NCI-H446 (cell line): ENCODE results near the gene CLIC4.
"Not testable (repeated sequence)": the region's sequence is repeated elsewhere in the genome, so short reads cannot be mapped to it uniquely, and the experiment has no call there.

Experiments used
- DNase-seq, 2 experiments: peaks; one replicate each; lab custom pipeline; 2025; lab: John Stamatoyannopoulos, UW

Gene CLIC4

GRCh38 chr1:24744911-24745710, at the start of gene CLIC4:
Gene CLIC4, plus strand, starts transcription at chr1:24745447. Its CDS starts 107 bp downstream, at chr1:24745554.
- DNase-seq = peak; percentile 99 to 100

GRCh38 chr1:24696041-24696755, 49.0 kb upstream of the CLIC4 start:
- DNase-seq = no peak

GRCh38 chr1:24696756-24697330, 48.4 kb upstream of the CLIC4 start:
- no peak for DNase-seq

- DNase-seq = not testable (repeated sequence)
These were observed 47.7 kb upstream of the CLIC4 start for GRCh38 chr1:24697453-24698001.

- not testable (repeated sequence) for DNase-seq
These were observed 46.9 kb upstream of the CLIC4 start for GRCh38 chr1:24698326-24698725.

GRCh38 chr1:24699628-24700027, 45.6 kb upstream of the CLIC4 start:
- DNase-seq = no peak

GRCh38 chr1:24702511-24703293, 42.5 kb upstream of the CLIC4 start:
- peak in 1 of 2 experiments; percentile 72 for DNase-seq

GRCh38 chr1:24704411-24705259, 40.6 kb upstream of the CLIC4 start:
- no peak for DNase-seq

GRCh38 chr1:24705260-24706073, 39.8 kb upstream of the CLIC4 start:
- peak in 1 of 2 experiments; percentile 59 for DNase-seq

GRCh38 chr1:24706074-24706389, 39.2 kb upstream of the CLIC4 start:
- DNase-seq = not testable (repeated sequence)

GRCh38 chr1:24707687-24708086, 37.6 kb upstream of the CLIC4 start:
- DNase-seq = no peak

GRCh38 chr1:24708938-24709337, 36.3 kb upstream of the CLIC4 start:
- DNase-seq = no peak

GRCh38 chr1:24709791-24710441, 35.3 kb upstream of the CLIC4 start:
- no peak for DNase-seq

GRCh38 chr1:24711329-24711728, 33.9 kb upstream of the CLIC4 start:
- no peak for DNase-seq

GRCh38 chr1:24713176-24713575, 32.1 kb upstream of the CLIC4 start:
- no peak for DNase-seq

GRCh38 chr1:24713736-24714135, 31.5 kb upstream of the CLIC4 start:
- no peak for DNase-seq

GRCh38 chr1:24714859-24715520, 30.3 kb upstream of the CLIC4 start:
- DNase-seq = no peak

GRCh38 chr1:24715658-24716057, 29.6 kb upstream of the CLIC4 start:
- no peak for DNase-seq
